NCI-H510A (cell line): ENCODE results near the gene KTN1.

Experiments used
- DNase-seq: peaks from one replicate; lab custom pipeline; 2025; lab: John Stamatoyannopoulos, UW

KTN1 gene

DNA sequence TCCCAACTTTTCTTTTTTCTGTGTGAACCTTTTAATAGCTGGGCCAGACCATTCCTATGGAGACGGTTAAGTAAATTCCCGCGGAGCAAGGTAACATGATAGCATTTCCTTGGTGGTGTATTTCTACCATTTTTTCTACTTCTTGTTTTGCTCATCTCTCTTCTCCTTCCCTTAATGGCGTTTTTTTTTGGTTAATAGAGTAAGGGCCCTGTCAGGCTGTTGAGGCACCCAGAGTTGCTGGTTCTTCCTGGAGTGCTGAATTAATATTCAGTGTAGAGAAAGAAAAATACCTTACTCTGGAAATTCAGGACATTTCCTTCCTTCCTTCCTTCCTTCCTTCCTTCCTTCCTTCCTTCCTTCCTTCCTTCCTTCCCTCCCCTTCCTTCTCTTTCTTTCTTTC lies 137.6 kb downstream of the KTN1 start:
- no peak for DNase-seq

- DNase-seq = no peak
Measured at GRCh38 chr14:55718551-55718950, 138.5 kb downstream of the KTN1 start.

DNA sequence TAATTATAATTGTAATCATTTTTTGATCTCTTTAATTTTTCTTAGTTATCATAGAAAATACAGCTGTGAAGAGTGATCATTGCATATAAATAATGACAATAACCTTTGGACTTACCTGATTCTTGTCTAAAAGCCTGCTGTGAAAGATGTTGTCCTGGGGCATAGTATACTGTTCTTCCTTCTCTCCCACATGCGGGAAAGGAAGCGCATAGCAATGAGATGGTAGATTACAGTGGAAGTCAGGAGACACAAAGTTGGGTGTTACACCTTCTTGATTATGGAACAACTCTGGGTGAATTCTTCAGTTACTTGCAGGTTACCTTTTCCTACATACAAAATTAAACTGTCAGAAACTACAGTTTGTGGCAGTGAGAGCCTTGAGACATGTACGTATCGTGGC lies 140.8 kb downstream of the KTN1 start:
- DNase-seq = no peak

DNA sequence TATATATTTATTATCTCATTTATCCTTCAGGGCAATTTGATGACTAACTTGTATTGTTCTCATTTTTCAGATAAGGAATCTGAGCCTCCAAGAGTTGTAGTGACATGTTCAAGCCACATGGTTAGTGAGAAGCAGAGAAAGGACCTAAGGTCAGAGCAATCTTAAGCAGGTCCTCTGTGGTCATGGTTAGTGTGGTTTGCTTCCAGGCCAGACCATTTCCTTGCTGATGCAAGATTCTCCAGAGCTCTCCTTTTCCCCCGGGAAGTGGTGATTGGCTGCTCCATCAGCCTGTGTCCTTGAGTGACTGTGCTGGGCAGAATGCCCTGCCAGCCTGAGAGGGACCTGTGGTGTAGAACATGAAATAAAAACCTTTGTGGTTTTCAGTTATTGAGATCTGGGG lies 141.3 kb downstream of the KTN1 start:
- DNase-seq = no peak

DNA sequence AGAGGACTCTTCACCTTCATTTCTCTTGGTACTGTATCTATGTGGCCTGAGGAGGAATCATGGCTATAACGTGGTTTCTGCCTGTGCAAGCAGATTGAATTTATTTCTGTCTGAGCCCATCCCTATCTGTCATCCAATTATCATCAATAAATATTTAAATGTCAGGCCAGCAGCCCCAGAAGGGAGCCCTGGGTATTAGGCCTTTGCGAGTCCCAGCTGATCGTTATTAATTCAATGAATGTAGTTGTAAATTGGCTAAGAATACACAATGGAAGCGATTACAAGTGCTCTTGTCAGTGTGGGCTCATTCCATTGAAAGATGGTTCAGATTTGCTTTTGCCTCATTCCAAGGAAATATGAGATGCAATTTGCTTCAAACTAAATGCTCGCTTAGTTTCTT lies 142.0 kb downstream of the KTN1 start:
- no peak for DNase-seq

- DNase-seq = no peak
Measured at GRCh38 chr14:55724736-55725135, 144.7 kb downstream of the KTN1 start.

DNA sequence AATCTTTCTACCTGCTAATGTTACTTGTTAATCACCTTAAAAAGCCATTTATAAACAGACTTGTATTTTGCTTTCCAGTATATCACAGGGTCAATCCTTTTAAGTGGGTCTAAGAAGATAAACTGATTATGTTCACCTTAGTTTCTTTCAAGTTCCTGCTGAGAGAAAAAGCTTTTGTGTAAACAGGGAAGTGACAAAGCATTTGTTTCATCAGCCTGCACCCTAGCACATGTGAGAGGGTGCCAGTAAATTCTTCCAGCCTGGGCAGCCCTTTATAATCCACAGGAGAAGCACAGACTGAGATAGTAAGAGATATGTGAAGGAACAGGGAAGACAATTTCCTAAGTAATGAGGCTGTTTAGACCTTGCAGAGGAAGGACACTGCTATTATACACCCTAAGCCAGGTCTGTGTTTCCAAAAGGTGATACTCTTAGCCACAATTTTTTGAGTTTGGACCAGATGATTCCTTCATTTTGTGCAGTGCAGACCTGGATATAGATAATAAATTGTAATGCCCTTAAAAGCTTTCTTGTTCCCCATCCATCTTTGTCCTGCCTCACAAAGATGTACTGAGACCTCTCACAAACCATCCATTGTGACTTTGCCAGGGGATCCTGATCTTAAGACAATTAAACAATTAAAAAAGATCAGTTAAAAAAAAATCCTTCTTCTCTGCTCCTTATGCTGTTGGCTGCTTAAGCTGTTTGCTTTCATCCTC lies 150.7 kb downstream of the KTN1 start:
- DNase-seq = no peak

- DNase-seq = no peak
Measured at GRCh38 chr14:55731311-55731872, 151.4 kb downstream of the KTN1 start.

DNA sequence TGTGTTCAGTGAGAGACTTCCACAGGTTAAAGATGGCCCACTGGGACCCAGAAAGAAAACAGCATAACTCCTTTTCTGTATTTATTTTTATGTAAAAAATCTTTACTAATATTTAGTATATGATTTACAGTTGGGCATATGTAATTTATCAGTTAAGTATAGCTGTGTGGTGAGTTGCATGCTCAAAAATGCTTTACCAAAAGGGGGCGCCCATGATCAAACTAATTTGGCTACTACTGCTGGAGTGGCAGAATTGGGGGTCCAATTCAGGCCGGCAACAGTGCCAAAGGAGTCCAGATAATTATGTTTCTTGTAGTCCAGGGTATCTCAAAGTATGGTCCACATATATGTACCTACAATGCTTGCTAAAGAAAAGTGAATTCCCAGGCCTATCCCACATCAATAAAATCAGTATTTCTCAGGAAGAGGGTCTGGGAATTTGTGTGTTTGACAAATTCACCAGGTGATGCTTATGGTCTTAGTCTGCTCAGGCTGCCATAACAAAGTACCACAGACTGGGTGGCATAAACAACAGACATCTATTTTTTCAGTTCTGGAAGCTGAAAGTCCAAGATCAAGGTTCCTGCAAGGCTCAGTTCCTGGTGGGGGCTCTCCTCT lies 152.0 kb downstream of the KTN1 start:
- DNase-seq = no peak

DNA sequence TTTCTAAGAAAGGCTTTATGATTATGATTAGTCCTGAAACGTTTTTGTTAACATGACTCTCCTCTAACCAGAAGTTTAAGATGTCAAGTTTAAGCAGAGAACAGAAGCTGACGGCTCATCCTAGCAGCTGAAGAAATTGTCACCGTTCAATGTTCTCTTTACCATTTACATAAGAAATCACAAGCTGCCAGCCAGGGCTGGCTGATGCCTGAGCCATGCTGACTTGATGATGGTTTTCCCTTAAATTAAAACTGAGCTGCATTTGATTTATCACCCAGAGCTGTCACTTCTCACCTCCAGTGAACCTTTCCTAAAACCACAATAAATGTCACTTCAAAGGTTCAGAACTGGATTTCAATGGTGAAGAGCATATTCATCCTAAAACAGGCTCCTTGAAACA lies 153.6 kb downstream of the KTN1 start:
- DNase-seq = no peak
